NCI-H2171 treated with DMSO at 0.1 percent for 48 hours (cell line): Measurements from ENCODE around the gene FAM219A.

ENCODE experiments used
- DNase-seq: peaks from one replicate; lab custom pipeline; 2025; lab: John Stamatoyannopoulos, UW

FAM219A gene

GRCh38 chr9:34458013-34458958 lies at the start of gene FAM219A, which contains the start of gene DNAI1:
Gene FAM219A, minus strand, starts transcription at chr9:34458570. Its CDS starts 307 bp downstream, at chr9:34458263.
Gene DNAI1, plus strand, starts transcription at chr9:34458805. Its CDS starts 201 bp downstream, at chr9:34459006.
- DNase-seq = peak; percentile 91

- no peak for DNase-seq
Observed at GRCh38 chr9:34507966-34508365, 49.6 kb upstream of the FAM219A start.

GRCh38 chr9:34507556-34507955 lies 49.2 kb upstream of the FAM219A start:
- no peak for DNase-seq

- no peak for DNase-seq
Observed at GRCh38 chr9:34506623-34507022, 48.3 kb upstream of the FAM219A start.

GRCh38 chr9:34505370-34506120 lies 47.2 kb upstream of the FAM219A start:
- DNase-seq = no peak

DNA sequence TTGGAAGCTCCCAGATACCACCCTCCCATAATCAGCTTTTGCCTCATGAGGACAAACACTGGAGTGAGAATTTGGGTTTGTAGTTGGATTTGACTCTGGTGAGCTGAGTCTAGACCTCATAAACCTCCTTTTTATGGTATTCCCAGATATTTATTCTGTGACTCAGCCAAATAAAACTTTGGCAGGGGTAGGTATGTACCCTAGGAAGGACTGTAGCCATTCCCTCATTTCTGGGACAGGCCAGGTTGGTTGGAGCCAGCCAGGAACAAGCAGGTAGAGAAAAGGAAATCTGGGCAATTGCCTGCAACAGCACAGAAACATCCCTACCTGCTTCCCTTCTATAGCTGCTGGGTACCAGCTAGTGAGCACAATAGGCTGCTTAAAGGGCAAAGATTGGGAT lies 45.0 kb upstream of the FAM219A start:
- DNase-seq = no peak

DNA sequence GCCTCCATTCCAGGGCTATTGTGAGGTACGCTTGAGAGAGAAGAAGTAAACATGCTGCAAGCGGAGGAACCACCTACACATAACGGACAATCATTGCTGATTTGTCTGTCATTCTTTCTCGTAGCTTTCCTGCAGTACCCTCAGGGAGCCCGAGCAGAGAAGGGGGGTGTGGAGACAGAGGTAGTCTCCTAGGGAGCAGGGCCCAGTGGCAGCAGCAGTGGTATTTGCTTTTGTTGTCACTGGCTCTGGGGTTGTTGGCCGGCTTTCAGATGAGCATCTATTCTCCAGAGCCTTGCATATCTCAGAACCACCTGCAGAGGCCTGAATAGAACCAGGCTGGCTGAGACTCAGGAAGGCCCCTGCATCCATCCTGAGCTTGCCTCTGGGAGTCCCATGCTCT lies 44.5 kb upstream of the FAM219A start:
- DNase-seq = no peak

- DNase-seq = no peak
Observed at GRCh38 chr9:34502471-34502870, 44.1 kb upstream of the FAM219A start.

DNA sequence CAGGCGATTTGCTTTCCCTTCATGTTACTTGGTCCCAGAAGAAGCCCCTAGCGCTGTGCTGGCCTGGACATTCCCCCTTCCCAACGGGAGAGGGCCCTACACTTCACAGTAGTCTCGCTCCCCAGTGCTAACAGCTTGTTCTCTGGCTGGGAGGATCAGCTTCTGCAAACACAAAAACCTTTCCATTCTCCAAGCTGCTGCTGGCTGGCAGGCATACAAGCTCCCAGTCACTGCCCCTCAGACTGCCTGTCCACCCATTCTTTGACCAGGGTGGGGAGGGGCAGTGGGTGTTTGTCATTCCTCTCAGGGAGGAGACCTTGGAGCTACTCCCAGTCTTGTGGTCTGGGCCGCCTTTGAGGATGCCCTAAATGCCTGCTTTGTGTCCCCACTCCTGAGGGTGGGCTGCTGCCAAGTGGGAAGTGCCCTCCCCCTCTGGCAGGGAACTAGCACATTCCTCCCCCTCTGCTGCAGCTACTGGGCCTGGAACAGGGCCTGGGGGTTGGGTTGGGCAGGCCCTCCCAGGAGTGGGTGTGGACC lies 43.6 kb upstream of the FAM219A start:
- no peak for DNase-seq

DNA sequence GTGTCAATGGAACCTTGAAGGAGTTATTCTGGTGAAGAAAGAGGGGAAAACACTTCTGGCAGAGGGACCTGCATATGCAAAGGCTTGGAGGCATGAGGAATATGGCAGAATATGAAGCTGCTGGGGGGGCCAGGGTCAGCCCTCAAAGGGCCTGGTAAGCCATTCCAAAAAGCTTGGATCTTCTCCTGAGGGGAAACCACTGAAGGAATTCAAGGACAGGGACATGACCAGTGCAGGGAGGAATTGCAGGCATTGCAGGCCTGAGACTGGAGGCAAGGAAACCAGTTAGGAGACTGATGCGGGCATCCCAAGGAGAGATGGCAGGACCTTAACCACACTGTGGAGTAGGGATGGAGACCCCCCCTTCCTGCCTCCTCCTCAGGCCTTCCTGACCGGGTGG lies 43.0 kb upstream of the FAM219A start:
- no peak for DNase-seq

- peak; percentile 70 for DNase-seq
Observed at GRCh38 chr9:34500623-34501267, 42.4 kb upstream of the FAM219A start.

GRCh38 chr9:34499076-34499475 lies 40.7 kb upstream of the FAM219A start:
- DNase-seq = no peak

DNA sequence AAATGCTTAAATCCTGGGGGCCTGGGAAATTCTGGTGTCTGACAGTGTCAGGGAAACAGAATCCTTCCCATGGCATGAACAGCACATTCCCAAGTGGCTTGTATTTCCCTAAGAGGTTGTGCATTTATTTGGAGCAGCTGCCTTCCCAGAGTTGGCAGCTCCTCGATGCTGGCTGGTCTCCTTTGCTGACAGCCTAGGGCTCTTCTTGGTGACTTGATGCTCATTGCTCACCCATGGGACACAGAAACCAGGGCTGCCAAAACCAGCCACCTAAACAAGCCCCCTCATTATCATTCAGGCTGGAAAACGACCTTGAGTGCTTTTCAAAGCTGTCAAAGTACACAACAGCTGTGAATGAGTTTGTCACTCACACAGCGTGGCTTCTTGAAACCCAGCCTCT lies 40.2 kb upstream of the FAM219A start:
- peak; percentile 95 for DNase-seq

DNA sequence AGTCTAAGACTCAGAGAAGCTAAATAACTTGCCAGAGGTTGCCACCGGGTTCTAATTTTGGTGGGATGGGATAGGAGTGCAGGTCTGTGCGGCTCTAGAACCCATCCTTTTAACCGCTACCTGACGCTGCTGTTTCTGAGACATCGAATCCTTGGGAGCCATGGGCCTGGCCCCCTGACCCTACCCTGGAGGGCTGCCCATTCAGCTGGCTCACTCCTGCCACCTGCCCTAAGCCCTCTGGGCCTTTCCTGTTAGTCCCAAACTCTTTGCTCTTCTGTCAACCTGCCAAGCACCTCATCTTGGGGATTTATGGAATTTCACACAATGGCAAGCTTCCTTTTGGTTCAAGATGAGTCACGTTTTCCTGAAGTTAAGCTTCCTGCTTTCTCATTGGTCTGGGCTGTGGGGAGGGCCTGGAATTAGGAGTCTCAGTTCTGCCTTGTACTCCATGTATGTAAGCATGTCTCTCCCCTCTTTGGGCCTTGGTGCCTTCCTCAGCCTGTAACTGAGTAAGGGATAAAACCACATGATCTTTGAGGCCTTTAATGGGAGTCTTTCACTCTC lies 37.9 kb upstream of the FAM219A start:
- DNase-seq = no peak

- no peak for DNase-seq
Observed at GRCh38 chr9:34493972-34494535, 35.7 kb upstream of the FAM219A start.

GRCh38 chr9:34492051-34492450 lies 33.7 kb upstream of the FAM219A start:
- DNase-seq = no peak

DNA sequence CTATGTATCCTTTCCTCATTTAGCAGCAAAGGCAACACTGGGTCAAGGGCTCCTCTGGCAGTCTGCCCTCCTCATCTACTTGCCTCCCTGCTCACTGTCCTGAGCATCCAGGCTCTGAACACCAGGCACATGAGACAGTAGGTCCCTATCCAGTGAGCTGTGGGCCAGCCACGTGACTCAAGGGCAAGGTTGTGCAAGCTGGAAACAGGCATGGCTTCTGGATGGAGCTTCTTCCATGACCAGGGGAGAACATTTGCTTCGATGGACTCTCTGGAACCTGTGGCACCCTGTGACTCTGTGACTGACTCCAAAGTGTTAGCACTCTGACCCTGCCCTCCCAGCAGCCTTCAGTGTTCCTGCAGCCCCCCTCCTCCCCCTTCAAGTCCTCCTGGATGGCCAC lies 33.2 kb upstream of the FAM219A start:
- no peak for DNase-seq

GRCh38 chr9:34490760-34491159 lies 32.4 kb upstream of the FAM219A start:
- DNase-seq = no peak

GRCh38 chr9:34490360-34490759 lies 32.0 kb upstream of the FAM219A start:
- peak; percentile 2 for DNase-seq

GRCh38 chr9:34486572-34486971 lies 28.2 kb upstream of the FAM219A start:
- no peak for DNase-seq

GRCh38 chr9:34485822-34486221 lies 27.5 kb upstream of the FAM219A start:
- DNase-seq = no peak
